H1 (cell line): Measurements from ENCODE around the gene LAMA3. TPM values are rescaled to one million over a fixed set of nuclear protein-coding genes. Genes with fewer than 3 reads are reported as not detected.

Experiments
- CTCF ChIA-PET: fragments of 300-600 bp; sonication (Branson Sonifier 250); formaldehyde crosslinking; loops from one replicate; lab custom pipeline; 2021; ENCODE audit not compliant: partially characterized antibody; lab: Charles Lee
- POLR2A ChIA-PET: fragments of 300-600 bp; sonication (Branson Sonifier 250); formaldehyde crosslinking; loops from one replicate; lab custom pipeline; 2021; ENCODE audit warnings: inconsistent platforms; ENCODE audit not compliant: partially characterized antibody; lab: Charles Lee
- DNase-seq, 2 experiments: peaks; one replicate each; pipeline versions ENCODE4 v3.0.0 to v3.0.0-alpha.2; 2010 to 2022; ENCODE audit warnings: low spot score in 2 of 2, low read depth in 1 of 2, mixed read lengths in 1 of 2
- FAIRE-seq: peaks from 2 replicates; lab custom pipeline; 2011; peaks lifted over from hg19 to GRCh38; lab: Jason Lieb, UNC
- H2AFZ ChIP-seq: 2 replicates; pipeline ENCODE4 v1.8.1; 2012; ENCODE audit warnings: low read length, inconsistent platforms
- H2AK5ac ChIP-seq: 2 replicates; pipeline ENCODE4 v1.6.1; 2013; ENCODE audit warnings: low read depth, low read length
- H2BK120ac ChIP-seq: replicated peaks from 2 replicates; pipeline ENCODE3; 2013; ENCODE audit warnings: low read depth, low read length, inconsistent platforms
- H2BK12ac ChIP-seq: 2 replicates; pipeline ENCODE4 v1.6.1; 2013; ENCODE audit warnings: low read depth, low read length
- H2BK15ac ChIP-seq: 2 replicates; pipeline ENCODE4 v1.6.1; 2013; ENCODE audit warnings: low read length
- H2BK20ac ChIP-seq: 2 replicates; pipeline ENCODE4 v1.6.1; 2013; ENCODE audit warnings: low read length
- H2BK5ac ChIP-seq: 2 replicates; pipeline ENCODE4 v1.6.1; 2013; ENCODE audit warnings: low read depth, low read length
- H3K14ac ChIP-seq: 2 replicates; pipeline ENCODE4 v1.6.1; 2013; ENCODE audit warnings: inconsistent platforms; ENCODE audit not compliant: insufficient read length
- H3K18ac ChIP-seq: 2 replicates; pipeline ENCODE4 v1.6.1; 2013; ENCODE audit warnings: low read length; ENCODE audit errors: extremely low read depth
- H3K23ac ChIP-seq: 2 replicates; pipeline ENCODE4 v1.6.1; 2013; ENCODE audit warnings: inconsistent platforms; ENCODE audit not compliant: insufficient read length
- H3K23me2 ChIP-seq: 2 replicates; pipeline ENCODE4 v1.6.1; 2013; ENCODE audit warnings: low read depth, low read length
- H3K27ac ChIP-seq: 2 replicates; pipeline ENCODE4 v1.6.1; 2011; ENCODE audit warnings: low read depth, low read length, inconsistent platforms
- H3K27me3 ChIP-seq, 4 experiments: replicated peaks in 1 of 4; 1 replicate in 1 of 4; 2 replicates in 3 of 4; pipeline versions ENCODE4 v1.6.1 to v1.8.1; 2011 to 2013; ENCODE audit warnings: low read length in 3 of 4, mild to moderate bottlenecking in 3 of 4, inconsistent platforms in 2 of 4, mixed read lengths in 2 of 4, moderate library complexity in 1 of 4; ENCODE audit not compliant: control insufficient read depth in 3 of 4, insufficient read depth in 3 of 4; ENCODE audit errors: extremely low read depth in 1 of 4
- H3K36me3 ChIP-seq, 4 experiments: 2 replicates each; pipeline versions ENCODE4 v1.6.1 to v1.8.1; 2011 to 2013; ENCODE audit warnings: mild to moderate bottlenecking in 4 of 4, low read length in 3 of 4, moderate library complexity in 2 of 4, control low read depth in 1 of 4, inconsistent platforms in 1 of 4; ENCODE audit not compliant: insufficient read depth in 4 of 4, control insufficient read depth in 2 of 4
- H3K4ac ChIP-seq: replicated peaks from 2 replicates; pipeline ENCODE3; 2013; ENCODE audit warnings: low read length, low read depth, mixed read lengths, inconsistent platforms; ENCODE audit not compliant: insufficient read length
- H3K4me1 ChIP-seq, 4 experiments: replicated peaks in 1 of 4; 1 replicate in 1 of 4; 2 replicates in 3 of 4; pipeline versions ENCODE4 v1.6.1 to v1.8.1; 2011 to 2013; ENCODE audit warnings: low read length in 3 of 4, inconsistent platforms in 2 of 4, mixed read lengths in 1 of 4; ENCODE audit not compliant: insufficient read depth in 4 of 4, control insufficient read depth in 3 of 4
- H3K4me2 ChIP-seq, 2 experiments: 2 replicates each; pipeline versions ENCODE4 v1.6.1 to v1.8.1; 2011 to 2013; ENCODE audit warnings: low read depth in 2 of 2, low read length in 2 of 2, control low read depth in 1 of 2, inconsistent platforms in 1 of 2, mild to moderate bottlenecking in 1 of 2; ENCODE audit not compliant: insufficient read depth in 1 of 2
- H3K4me3 ChIP-seq, 4 experiments: fragments of 200-600, 300-600 bp in 1 of 4; sonication (generic), shearing (Covaris generic), sonication (Bioruptor Twin) in 1 of 4; 2 replicates each; pipeline versions ENCODE4 v1.5.1 to v1.8.1; 2011 to 2016; ENCODE audit warnings: low read length in 4 of 4, low read depth in 3 of 4, control low read depth in 2 of 4, inconsistent platforms in 2 of 4, mild to moderate bottlenecking in 2 of 4, mixed read lengths in 1 of 4, moderate library complexity in 1 of 4; ENCODE audit not compliant: insufficient read depth in 2 of 4; ENCODE audit errors: extremely low read depth in 1 of 4
- H3K56ac ChIP-seq: replicated peaks from 2 replicates; pipeline ENCODE3; 2013; ENCODE audit warnings: low read depth, mild to moderate bottlenecking, mixed read lengths, low read length, inconsistent platforms; ENCODE audit not compliant: insufficient read length
- H3K79me1 ChIP-seq: 2 replicates; pipeline ENCODE4 v1.6.1; 2013; ENCODE audit warnings: low read depth, low read length, control low read depth
- H3K79me2 ChIP-seq, 2 experiments: 2 replicates each; pipeline versions ENCODE4 v1.6.1 to v1.8.1; 2012 to 2013; ENCODE audit warnings: low read length in 2 of 2, mild to moderate bottlenecking in 2 of 2, inconsistent platforms in 1 of 2; ENCODE audit not compliant: insufficient read depth in 2 of 2, control insufficient read depth in 1 of 2
- H3K9ac ChIP-seq, 4 experiments: replicated peaks in 1 of 4; 1 replicate in 1 of 4; 2 replicates in 3 of 4; pipeline versions ENCODE4 v1.6.1 to v1.8.1; 2011 to 2013; ENCODE audit warnings: low read depth in 3 of 4, low read length in 3 of 4, control low read depth in 2 of 4, mild to moderate bottlenecking in 2 of 4, moderate library complexity in 2 of 4, inconsistent platforms in 1 of 4; ENCODE audit errors: extremely low read depth in 1 of 4
- H3K9me3 ChIP-seq, 2 experiments: 2 replicates each; pipeline versions ENCODE4 v1.6.1 to v1.8.1; 2012 to 2013; ENCODE audit warnings: mild to moderate bottlenecking in 2 of 2, moderate library complexity in 2 of 2, control low read depth in 1 of 2, inconsistent platforms in 1 of 2, low read depth in 1 of 2, low read length in 1 of 2, mixed read lengths in 1 of 2; ENCODE audit not compliant: insufficient read depth in 2 of 2
- H4K20me1 ChIP-seq, 2 experiments: replicated peaks in 1 of 2; 2 replicates each; pipeline versions ENCODE3 to v1.8.1; 2011 to 2013; ENCODE audit warnings: inconsistent platforms in 2 of 2, low read length in 2 of 2, mild to moderate bottlenecking in 1 of 2; ENCODE audit not compliant: insufficient read depth in 2 of 2, control insufficient read depth in 1 of 2
- H4K5ac ChIP-seq: 2 replicates; pipeline ENCODE4 v1.6.1; 2013; ENCODE audit warnings: low read length, low read depth, mixed read lengths, inconsistent platforms; ENCODE audit not compliant: insufficient read length
- H4K8ac ChIP-seq: 2 replicates; pipeline ENCODE4 v1.8.0; 2013; ENCODE audit warnings: mild to moderate bottlenecking, moderate library complexity, low read length, inconsistent platforms; ENCODE audit not compliant: insufficient read depth; ENCODE audit errors: extremely low read depth
- H4K91ac ChIP-seq: replicated peaks from 2 replicates; pipeline ENCODE3; 2013; ENCODE audit warnings: low read length, mixed read lengths, inconsistent platforms; ENCODE audit not compliant: insufficient read length
- EP300 ChIP-seq, 2 experiments: IDR thresholded peaks; 1 replicate in 1 of 2; 2 replicates in 1 of 2; pipeline ENCODE4 v1.6.1; 2011 to 2012; ENCODE audit warnings: low read depth in 2 of 2, low read length in 2 of 2, mild to moderate bottlenecking in 2 of 2, borderline replicate concordance in 1 of 2, inconsistent platforms in 1 of 2, moderate library complexity in 1 of 2
- JUND ChIP-seq: IDR thresholded peaks from 2 replicates; pipeline ENCODE4 v1.6.1; 2011; ENCODE audit warnings: mild to moderate bottlenecking, improper control_type of control experiment, low read length
- RNF2 ChIP-seq: fragments of 200-900, 300-1000 bp; sonication (generic); IDR thresholded peaks from 2 replicates; pipeline ENCODE4 v1.7.1; 2016; ENCODE audit warnings: borderline replicate concordance, low read depth, mild to moderate bottlenecking, antibody characterized with exemption, low read length; ENCODE audit not compliant: poor library complexity, severe bottlenecking; ENCODE audit errors: missing control alignments
- WGBS, 2 experiments: shearing (Covaris generic) in 1 of 2; methylation state at CpG; one replicate each; pipeline versions ENCODE4 v1.1.6 to v1.1.7; 2013 to 2015; ENCODE audit warnings: low lambda C conversion rate in 2 of 2, mixed read lengths in 2 of 2, inconsistent platforms in 1 of 2, low coverage in 1 of 2, missing lambda C conversion rate in 1 of 2; ENCODE audit not compliant: insufficient replicate concordance in 2 of 2, insufficient coverage in 1 of 2, insufficient read length in 1 of 2; ENCODE audit errors: extremely low coverage in 1 of 2, missing lambda C conversion rate in 1 of 2; 5-methylcytosine and 5-hydroxymethylcytosine counted together
- polyA plus RNA-seq, 7 experiments: library from polyadenylated mRNA; depleted of rRNA in 3 of 7; stranded (reverse) in 5 of 7; unstranded in 2 of 7; fragments of >200 nt in 5 of 7; fragments of 200-250 nt in 2 of 7; gene quantifications; 1 replicate in 5 of 7; 2 replicates in 1 of 7; 4 replicates in 1 of 7; pipeline versions ENCODE4 v1.2.1 to v1.2.3, GENCODE V29; 2011 to 2013; ENCODE audit warnings: missing spikeins in 2 of 7, mixed read lengths in 2 of 7
- total RNA-seq: library from RNA; stranded (reverse); fragmentation: NEBNext Ultra II Directional; extraction: Animal tissue kit (Norgen Biotek cat#: 25700); gene quantifications from 2 replicates; pipeline ENCODE4 v1.2.1, GENCODE V29; 2021

Gene LAMA3
- total and polyA plus RNA-seq, 2 of the 8 experiments (the other 6 are each of a cell fraction or from before 2014, with no cell fraction given), result 0.76 to 5.0 TPM

DNA sequence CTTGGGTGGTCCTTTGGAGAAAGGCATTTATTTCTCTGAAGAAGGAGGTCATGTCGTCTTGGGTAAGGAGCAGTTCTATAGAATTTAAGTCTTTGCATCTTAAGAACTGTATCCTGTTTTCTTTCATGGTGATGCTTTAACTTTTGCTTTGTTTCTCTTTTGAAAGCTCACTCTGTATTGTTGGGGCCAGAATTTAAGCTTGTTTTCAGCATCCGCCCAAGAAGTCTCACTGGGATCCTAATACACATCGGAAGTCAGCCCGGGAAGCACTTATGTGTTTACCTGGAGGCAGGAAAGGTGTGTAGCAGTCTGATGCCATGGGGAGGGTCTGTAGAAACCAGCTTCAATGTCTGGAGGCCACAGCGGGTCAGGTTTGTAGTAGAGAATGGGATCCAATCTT, 260.6 kb downstream of the LAMA3 start:
- Histone ChIP-seq H3K79me1 (no peaks in the 10 kb centered on the region), H2BK120ac (no peak overlapping the region), H2BK15ac (no peak overlapping the region), H3K27ac (no peak overlapping the region), H3K4ac (no peak overlapping the region), H4K20me1 (no peaks in the 10 kb centered on the region), H2AK5ac (peak overlapping the region; percentile 47; the same call in 1 of the 2 replicates), H3K4me1 (peaks cover 0 to 12% (median 6%) of the 10 kb centered on the region in 4 experiments; a peak in 6 of 7 replicates), H3K18ac (peak overlapping the region; percentile 10; the same call in 1 of the 2 replicates), H2AFZ (peak overlapping the region; percentile 0; the same call in 1 of the 2 replicates), H3K9me3 (no peaks in the 10 kb centered on the region), H2BK20ac (peak overlapping the region; percentile 83; the same call in 1 of the 2 replicates), H4K91ac (no peak overlapping the region), H2BK5ac (peak overlapping the region; percentile 99), H3K9ac (no peak overlapping the region; a peak in 1 of 7 replicates), H2BK12ac (peak overlapping the region; percentile 82; the same call in 1 of the 2 replicates), H3K36me3 (no peaks in the 10 kb centered on the region), H3K23ac (no peak overlapping the region), H3K79me2 (no peaks in the 10 kb centered on the region), H3K27me3 (no peaks in the 10 kb centered on the region), H3K4me2 (peak overlapping the region in 1 of 2 experiments; percentile 30; a peak in 2 of 4 replicates), H3K4me3 (no peak overlapping the region), H4K5ac (no peak overlapping the region), H3K23me2 (no peaks in the 10 kb centered on the region; the same call in 1 of the 2 replicates), H4K8ac (no peak overlapping the region), H3K14ac (no peak overlapping the region), H3K56ac (no peak overlapping the region)
- TF ChIP-seq RNF2, result no peak
- no peak for TF ChIP-seq JUND
- TF ChIP-seq EP300 (IDR thresholded peaks at IDR 0.05; ENCODE audit: borderline replicate concordance in 1 of 2, low read depth in 2 of 2, low read length in 2 of 2), result peak in 1 of 2 experiments; percentile 3; a peak in 1 of 3 replicates
- CTCF ChIA-PET, result interaction anchor here (0.6 to 2.0 kb wide), 8 partner anchors 9 to 1790 kb away, joined by 3 to 6 read pairs (median 4); no protein-coding TSS in a partner anchor
- 35% methylated on average over 5 of the region's 5 CpGs; no CpG with 5 or more reads in 1 of the 2 experiments for WGBS, 2 experiments
- FAIRE-seq (no peak), DNase-seq (peak in 1 of 2 experiments; percentile 44)
- POLR2A ChIA-PET, result interaction anchor here (0.7 to 3.0 kb wide), 7 partner anchors 10 to 189 kb away, joined by 3 to 18 read pairs (median 4); partner anchors contain the start of genes CABYR and TTC39C
